H4 (cell line): ENCODE data around the gene DPY30. TPM values are rescaled to one million over a fixed set of nuclear protein-coding genes. Genes with fewer than 3 reads are reported as not detected.

Source experiments
- DNase-seq: peaks from one replicate; pipeline ENCODE4 v3.0.0-alpha.2; 2015; ENCODE audit warnings: low spot score
- total RNA-seq: library from RNA; depleted of rRNA; stranded (reverse); fragments of >200 nt; shearing (Covaris generic); gene quantifications from 2 replicates; pipeline ENCODE4 v1.2.3, GENCODE V29; 2014

DPY30 gene
- total RNA-seq, 1 experiment from 2014 or later: 86.0 TPM

DNA sequence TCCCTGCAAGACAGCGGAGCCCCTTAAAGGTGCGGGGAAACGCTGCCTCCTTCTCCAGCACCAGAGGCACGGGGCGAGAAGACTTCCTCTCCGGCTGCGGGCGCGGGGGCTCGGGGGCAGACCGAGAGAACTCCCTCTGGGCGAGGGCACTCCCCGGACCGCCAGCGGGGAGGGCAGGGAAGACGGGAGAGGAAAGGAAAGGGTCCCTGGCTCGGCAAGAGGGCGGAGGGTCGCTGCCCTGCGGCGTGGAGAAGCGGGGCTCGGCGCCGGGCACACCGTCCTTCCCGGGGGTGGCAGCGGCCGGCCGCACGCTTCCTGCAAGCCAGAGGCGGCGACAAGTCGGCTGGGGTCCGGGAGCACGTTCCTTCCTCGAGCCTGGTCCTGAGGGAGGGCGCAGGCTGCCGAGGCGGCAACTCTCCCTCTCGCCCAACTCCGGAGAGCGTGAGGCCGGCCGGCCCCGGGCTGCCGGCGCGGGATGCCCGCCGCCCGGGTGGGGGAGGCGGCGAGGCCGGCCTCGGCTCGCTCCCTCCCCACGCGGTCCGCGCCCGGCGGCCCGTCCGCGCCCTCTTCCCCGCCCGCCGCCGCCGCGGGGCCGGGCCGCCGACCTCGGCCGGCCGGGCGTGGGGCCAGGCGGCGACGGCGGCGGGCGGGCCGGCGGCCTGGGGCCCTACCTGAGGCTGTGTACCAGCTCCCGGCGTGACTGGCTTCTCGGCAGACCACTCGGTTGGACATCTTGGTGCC lies 29.9 kb downstream of the DPY30 start:
- DNase-seq: no peak

GRCh38 chr2:32008805-32009515 lies 30.6 kb downstream of the DPY30 start:
- no peak for DNase-seq

DNA sequence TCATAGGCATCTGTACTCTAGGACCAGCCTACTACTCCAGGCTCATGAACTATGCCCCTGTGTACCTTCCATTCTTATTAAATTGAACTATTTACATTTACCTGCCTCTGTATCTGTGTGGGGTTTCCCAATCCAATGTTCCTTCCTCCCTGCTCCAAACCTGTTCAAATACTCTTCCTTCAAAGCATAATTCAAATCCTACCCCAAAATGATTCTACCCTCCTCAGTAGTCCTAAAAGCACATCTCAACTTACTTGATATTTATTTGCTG lies 32.5 kb downstream of the DPY30 start:
- DNase-seq: no peak

DNA sequence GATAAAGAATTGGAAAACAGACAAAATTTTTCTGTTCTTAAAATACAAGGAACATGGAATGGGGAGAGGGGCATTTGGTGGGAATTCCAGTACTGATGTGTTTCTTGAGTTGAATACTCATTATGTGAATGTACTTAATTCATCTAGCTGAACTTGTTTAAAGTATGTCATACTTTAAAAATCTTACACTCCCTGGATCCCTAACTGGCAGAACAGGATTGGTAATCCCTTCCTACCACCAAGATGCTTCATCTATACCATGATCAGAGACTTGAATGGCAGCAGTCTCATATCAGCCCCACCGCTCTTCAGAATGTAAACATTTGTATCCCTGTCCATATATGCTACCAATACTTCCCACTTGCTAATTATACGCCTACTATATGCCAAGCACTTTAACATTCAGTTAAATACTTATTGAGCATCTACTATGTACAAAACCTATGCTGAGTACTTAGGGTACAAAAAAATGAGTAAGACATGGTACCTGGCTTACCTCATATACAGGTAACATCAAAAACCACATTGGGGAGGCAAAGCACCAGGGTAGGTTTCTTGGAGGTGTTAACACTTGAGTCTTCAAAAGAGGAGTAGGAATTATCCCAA lies 34.1 kb downstream of the DPY30 start:
- no peak for DNase-seq

DNA sequence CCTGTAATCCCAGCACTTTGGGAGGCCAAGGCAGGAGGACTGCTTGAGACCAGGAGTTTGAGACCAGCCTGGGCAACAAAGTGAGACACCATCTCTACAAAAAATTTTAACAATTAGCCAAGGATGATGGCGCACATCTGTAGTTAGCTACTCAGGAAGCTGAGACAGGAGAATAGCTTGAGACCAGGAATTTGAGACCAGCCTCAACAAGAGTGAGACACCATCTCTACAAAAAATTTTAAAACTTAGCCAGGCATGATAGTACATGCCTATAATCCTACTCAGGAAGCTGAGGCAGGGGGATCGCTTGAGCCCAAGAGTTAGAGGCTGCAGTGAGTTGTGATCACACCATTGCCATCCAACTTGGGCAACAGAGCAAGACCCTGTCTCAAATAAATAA lies 35.8 kb downstream of the DPY30 start:
- no peak for DNase-seq

- DNase-seq: no peak
These were observed 37.2 kb downstream of the DPY30 start for GRCh38 chr2:32002406-32002805.

DNA sequence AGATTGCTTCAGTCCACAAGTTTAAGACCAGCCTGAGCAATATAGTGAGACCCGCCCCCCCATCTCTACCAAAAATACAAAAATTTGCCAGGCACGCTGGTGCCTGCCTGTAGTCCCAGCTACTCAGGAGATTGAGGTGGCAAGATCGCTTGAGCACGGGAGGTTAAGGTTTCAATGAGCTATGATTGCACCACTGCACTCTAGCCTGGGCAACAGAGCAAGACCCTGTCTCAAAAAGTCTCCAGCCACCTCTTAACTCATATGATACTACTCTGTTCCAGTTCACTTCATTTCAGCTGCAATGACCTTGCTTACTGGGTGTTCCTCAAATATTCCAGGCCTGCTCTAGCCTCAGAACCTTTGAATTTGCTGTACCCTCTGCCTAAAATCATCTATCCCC lies 40.2 kb downstream of the DPY30 start:
- DNase-seq: no peak

DNA sequence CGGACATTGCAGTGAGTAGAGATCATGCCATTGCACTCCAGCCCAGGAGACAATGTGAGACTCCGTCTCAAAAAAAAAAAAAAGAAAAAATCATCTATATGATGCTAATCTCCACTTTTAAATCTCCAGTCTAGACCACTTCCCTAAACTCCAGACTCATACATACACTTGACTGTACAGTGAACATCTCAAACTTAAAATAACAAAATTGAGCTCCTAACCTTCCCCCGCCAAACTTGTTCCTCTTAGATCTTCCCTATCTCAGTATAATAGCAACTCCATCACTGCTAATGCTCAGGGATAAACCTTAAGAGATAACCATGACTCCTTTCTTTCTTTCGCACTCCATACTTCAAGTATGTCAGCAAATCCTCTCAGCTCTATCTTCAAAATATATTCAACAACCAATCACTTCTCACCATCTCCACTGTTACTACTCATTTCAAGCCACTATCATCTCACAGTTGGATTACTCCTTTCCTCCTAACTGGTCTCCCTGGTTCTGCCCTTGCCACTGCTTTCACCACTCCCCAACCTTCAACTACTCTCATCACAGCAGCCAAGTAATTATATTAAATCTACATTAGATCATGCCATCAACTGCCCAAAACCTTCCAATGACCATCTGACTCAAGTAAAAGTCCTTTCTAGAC lies 40.7 kb downstream of the DPY30 start:
- no peak for DNase-seq

DNA sequence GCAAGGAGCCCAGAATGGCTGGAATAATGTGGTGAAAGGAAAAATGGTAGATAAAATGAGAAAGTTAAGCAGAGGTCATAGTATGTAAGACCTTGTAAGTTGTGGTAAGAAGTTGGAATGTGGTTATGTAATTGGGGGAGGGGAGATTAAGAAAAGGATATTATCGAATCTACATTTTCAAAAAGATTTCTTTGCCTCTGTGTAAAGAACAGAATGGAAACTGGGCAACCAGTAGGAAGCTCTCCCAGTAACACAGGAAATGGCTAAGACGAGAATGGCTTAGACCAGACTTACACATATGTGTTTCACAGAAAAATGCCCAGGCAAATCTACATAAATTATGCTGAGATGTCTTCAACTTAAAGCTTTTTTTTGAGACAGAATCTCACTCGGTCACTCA lies 42.0 kb downstream of the DPY30 start:
- DNase-seq: no peak

DNA sequence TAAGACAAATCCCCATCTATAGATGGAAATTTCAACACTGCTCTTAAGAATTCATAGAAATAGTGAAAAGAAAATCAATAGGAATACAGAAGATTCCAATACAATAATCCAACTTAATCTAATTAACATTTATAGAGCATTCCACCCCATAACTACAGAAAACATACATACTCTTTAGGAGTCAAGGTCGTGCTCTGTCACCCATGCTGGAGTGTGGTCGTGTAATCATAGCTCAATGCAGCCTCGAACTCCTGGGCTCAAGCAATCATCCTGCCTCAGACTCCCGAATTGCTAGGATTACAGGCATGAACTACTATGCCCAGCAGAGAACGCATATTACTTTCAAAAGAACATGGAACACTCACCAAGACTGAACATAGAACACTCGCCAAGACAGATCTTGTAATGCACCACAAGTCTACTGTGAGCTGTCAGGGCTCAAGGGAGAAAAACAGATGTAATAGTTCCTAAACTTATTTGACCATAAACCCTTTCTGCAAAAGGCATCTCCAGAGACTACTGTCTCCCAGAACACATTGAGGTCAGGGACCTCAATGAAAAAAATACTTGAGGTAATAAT lies 42.9 kb downstream of the DPY30 start:
- no peak for DNase-seq

DNA sequence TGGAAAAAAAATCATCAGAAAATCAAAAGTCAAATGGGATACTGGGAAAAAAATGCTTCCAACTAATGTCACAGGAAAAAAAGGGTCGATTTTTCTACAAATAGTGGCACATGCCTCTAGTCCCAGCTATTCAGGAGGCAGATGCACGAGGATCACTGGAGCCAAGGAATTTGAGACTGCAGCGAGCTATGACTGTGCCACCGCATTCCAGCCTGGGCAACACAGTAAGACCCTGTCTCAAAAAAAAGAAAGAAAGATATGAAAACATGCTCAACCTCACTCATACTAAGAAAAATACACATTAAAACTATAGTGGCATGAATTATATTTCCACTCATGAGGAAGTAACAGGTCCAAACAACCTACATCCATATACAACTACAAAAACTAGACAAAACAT lies 46.7 kb downstream of the DPY30 start:
- no peak for DNase-seq

GRCh38 chr2:31992025-31992579 lies 47.5 kb downstream of the DPY30 start:
- DNase-seq: no peak

GRCh38 chr2:31989946-31990345 lies 49.7 kb downstream of the DPY30 start:
- DNase-seq: no peak

GRCh38 chr2:31987454-31988220 lies 52.0 kb downstream of the DPY30 start:
- no peak for DNase-seq

- no peak for DNase-seq
These were observed 52.7 kb downstream of the DPY30 start for GRCh38 chr2:31986906-31987305.

- no peak for DNase-seq
These were observed 55.7 kb downstream of the DPY30 start for GRCh38 chr2:31983762-31984467.

- no peak for DNase-seq
These were observed 58.8 kb downstream of the DPY30 start for GRCh38 chr2:31980674-31981356.

- no peak for DNase-seq
These were observed 59.6 kb downstream of the DPY30 start for GRCh38 chr2:31979956-31980355.

- no peak for DNase-seq
These were observed 60.6 kb downstream of the DPY30 start for GRCh38 chr2:31979018-31979417.

- no peak for DNase-seq
These were observed 61.2 kb downstream of the DPY30 start for GRCh38 chr2:31978436-31978835.
